WI38 (cell line): Measurements from ENCODE around the gene PRMT2.

ENCODE experiments used
- H3K4me3 ChIP-seq: 2 replicates; pipeline ENCODE4 v1.5.1; 2011; ENCODE audit warnings: low read depth, mild to moderate bottlenecking, control low read depth, low read length
- TF ChIP-seq, protein P1 (sequence below): IDR thresholded peaks from 2 replicates; pipeline ENCODE4 v1.5.1; 2012; ENCODE audit warnings: low read depth, mild to moderate bottlenecking, control low read depth, low read length

The PRMT2 gene

DNA sequence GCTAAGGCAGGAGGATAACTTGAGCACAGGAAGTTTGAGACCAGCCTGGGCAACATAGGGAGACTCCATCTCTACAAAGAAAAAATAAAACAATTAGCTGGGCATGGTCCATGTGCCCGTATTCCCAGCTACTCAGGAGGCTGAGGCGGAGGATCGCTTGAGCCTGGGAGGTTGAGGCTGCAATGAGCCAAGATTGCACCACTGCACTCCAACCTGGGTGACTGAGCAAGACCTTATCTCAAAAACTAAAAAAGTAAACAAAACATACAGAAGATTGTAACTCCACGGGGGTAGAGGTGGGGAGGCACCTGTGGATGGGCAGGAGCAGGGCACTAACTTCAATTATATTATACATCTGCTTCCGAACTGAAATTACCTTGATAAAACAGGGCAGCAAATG lies 35.2 kb upstream of the PRMT2 start:
- TF ChIP-seq, protein P1, sequence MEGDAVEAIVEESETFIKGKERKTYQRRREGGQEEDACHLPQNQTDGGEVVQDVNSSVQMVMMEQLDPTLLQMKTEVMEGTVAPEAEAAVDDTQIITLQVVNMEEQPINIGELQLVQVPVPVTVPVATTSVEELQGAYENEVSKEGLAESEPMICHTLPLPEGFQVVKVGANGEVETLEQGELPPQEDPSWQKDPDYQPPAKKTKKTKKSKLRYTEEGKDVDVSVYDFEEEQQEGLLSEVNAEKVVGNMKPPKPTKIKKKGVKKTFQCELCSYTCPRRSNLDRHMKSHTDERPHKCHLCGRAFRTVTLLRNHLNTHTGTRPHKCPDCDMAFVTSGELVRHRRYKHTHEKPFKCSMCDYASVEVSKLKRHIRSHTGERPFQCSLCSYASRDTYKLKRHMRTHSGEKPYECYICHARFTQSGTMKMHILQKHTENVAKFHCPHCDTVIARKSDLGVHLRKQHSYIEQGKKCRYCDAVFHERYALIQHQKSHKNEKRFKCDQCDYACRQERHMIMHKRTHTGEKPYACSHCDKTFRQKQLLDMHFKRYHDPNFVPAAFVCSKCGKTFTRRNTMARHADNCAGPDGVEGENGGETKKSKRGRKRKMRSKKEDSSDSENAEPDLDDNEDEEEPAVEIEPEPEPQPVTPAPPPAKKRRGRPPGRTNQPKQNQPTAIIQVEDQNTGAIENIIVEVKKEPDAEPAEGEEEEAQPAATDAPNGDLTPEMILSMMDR = no peak
- no peak overlapping the region for H3K4me3 ChIP-seq

GRCh38 chr21:46600978-46601377 lies 34.5 kb upstream of the PRMT2 start:
- H3K4me3 ChIP-seq = no peak overlapping the region
- TF ChIP-seq, protein P1 = no peak

DNA sequence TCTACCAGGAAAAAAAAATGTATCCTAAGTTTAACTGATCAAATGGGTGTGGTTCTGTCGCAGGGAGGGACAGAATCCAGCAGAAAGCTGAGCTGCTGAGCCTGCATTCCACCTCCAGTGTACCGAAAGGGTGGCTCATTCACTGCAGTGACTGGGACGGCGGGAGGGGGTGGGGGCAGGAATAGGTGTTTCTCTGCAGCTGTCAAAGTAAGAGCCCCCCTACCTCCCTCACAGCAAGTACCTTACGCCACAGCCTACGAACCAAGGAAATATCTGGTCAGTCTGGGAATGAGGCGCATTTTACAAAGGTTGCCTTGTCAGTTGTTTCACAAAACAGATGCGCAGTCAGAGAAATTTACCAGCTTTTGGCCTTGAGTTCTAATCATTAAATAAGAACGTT lies 32.2 kb upstream of the PRMT2 start:
- TF ChIP-seq, protein P1 = no peak
- H3K4me3 ChIP-seq = no peak overlapping the region

DNA sequence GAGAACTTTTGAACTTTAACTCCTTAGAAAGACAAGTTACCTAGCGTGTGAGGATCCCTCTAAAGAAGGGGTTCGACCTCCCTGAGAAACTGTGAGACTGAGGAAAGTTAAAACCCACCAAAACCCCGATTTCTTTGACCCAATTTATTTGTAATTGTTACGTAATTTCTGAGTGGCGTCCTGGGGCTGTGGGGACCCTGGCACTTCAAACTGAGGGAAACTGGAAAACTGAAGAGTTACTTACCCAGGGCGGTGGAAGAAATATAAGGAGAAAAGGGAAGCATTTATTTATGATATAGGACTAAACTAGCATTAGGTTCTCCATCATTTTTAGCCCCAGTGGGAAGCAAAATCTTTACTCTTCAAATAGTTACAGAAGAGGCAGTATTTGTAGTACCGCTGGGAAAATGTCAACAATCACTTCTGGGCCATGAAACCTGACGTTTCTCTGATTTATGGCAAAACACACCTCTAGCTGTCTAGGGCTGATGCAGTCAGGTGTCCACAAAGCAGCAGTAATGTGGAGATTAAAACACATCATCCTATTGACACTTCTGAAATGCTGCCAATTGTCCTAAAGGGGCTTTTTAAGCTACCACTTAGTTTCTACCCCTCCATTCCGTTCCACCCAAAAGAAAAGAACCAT lies 31.0 kb upstream of the PRMT2 start:
- TF ChIP-seq, protein P1 = no peak
- no peak overlapping the region for H3K4me3 ChIP-seq

DNA sequence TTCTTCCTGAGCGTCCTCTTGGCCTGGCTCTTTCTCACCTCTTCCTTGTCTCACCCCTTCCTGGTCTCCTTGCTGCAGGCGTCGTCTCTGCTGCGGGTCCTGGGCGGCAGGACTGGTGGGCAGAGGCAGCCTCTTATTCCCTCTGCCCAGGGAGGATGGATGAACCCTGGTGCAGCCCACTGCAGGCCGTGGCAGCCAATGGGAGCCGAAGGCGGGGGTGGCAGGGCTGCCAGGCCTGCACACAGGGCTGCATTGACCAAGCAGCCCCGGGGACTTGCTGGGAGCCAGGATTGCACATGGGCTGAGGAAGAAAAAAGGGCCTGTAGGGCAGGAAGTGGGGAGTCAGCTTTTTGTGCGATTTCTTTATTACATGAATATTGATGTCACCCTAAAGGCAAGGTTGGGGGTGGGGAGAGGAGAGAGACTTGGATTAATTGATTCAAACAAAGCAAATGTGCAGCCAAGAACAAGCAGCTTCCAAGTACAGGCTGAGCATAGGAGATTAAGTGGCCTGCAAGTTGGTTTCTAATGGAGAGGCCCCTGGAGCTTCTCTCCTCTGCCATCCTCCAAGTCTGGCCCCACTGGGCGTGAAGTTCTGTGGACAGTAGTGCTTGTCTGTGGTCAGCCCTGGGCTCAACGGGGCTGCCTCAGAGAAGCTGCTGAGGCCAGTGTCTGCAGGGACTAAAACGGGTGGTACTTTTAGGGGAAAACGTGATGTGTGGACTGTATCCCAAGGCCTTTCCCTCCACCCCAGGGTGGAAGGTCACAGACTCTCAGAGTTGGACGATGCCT lies 30.3 kb upstream of the PRMT2 start, which contains the start of gene S100B:
Gene S100B, minus strand, starts transcription at position 108 of the 792 bp plus-strand sequence. CDS start 2,667 bp downstream, outside the sequence.
- no peak within 1 kb of the TSS for H3K4me3 ChIP-seq
- TF ChIP-seq, protein P1 = no peak

DNA sequence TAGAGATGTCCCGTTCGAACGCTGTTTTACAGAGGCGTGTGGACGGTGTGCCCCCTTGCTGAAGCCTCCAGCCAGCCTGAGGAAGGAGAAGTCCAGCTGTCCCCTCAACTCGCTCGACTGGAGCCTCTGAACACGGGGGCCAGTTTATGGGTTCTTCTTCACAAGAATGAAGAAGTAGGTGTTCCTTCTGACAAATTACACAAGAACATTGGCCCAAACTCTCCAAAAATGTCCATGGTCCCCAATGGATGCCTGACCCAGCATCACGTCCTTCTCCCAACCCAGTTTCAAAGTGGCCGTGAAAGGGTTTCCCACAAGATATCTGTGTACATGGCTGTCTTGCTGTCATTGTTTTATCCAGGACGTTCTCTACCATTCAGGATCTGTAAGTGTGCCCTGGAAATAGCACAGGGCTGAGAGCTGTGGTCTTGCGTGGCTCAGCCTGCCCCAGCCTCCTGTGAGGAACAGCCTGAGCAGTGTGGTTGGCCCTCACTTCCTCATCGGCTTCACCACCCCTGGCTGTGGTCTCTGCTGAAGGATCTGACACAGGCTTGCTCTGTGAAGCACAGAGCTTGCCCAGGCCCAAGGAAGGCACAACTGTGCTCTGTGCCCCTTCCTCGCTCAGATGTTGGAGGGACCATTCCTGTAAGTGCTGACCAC lies 29.6 kb upstream of the PRMT2 start:
- TF ChIP-seq, protein P1 = no peak
- H3K4me3 ChIP-seq = no peak overlapping the region

- H3K4me3 ChIP-seq = no peak overlapping the region
- TF ChIP-seq, protein P1 = no peak
Observed at GRCh38 chr21:46606427-46606813, 29.1 kb upstream of the PRMT2 start.
